Measurements from ENCODE around the gene AKIP1.

GRCh38 chr11:8967184-8967583 is 56.2 kb downstream of the AKIP1 start:
- TF ChIP-seq REST (IDR thresholded peaks at IDR 0.05; ENCODE audit: low read depth) (no peak), EZH2phosphoT487 (IDR thresholded peaks at IDR 0.05; ENCODE audit: borderline replicate concordance) (no peak), EGR1 (IDR thresholded peaks at IDR 0.05; ENCODE audit: low read depth) (no peak), CBX3 (IDR thresholded peaks at IDR 0.05; ENCODE audit: low read depth) (no peak), POLR2A (IDR thresholded peaks at IDR 0.05; ENCODE audit: borderline replicate concordance, extremely low read depth, insufficient read depth, insufficient read length) (no peak), YY1 (IDR thresholded peaks at IDR 0.05; ENCODE audit: extremely low read depth, insufficient replicate concordance, low read depth, low read length) (no peak), SRF (IDR thresholded peaks at IDR 0.05; ENCODE audit: low read depth) (no peak)
- TF ChIP-seq, protein P1, sequence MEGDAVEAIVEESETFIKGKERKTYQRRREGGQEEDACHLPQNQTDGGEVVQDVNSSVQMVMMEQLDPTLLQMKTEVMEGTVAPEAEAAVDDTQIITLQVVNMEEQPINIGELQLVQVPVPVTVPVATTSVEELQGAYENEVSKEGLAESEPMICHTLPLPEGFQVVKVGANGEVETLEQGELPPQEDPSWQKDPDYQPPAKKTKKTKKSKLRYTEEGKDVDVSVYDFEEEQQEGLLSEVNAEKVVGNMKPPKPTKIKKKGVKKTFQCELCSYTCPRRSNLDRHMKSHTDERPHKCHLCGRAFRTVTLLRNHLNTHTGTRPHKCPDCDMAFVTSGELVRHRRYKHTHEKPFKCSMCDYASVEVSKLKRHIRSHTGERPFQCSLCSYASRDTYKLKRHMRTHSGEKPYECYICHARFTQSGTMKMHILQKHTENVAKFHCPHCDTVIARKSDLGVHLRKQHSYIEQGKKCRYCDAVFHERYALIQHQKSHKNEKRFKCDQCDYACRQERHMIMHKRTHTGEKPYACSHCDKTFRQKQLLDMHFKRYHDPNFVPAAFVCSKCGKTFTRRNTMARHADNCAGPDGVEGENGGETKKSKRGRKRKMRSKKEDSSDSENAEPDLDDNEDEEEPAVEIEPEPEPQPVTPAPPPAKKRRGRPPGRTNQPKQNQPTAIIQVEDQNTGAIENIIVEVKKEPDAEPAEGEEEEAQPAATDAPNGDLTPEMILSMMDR (IDR thresholded peaks at IDR 0.05 in 2 of 3, conservative IDR thresholded peaks at IDR 0.05 in 1 of 3; ENCODE audit: borderline replicate concordance in 1 of 3, insufficient read depth in 1 of 3, low read depth in 2 of 3, low read length in 2 of 3): no peak
- TF ChIP-seq, protein P2, sequence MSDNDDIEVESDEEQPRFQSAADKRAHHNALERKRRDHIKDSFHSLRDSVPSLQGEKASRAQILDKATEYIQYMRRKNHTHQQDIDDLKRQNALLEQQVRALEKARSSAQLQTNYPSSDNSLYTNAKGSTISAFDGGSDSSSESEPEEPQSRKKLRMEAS (IDR thresholded peaks at IDR 0.05): no peak
